K562 (cell line): ENCODE data around the gene MATN1. TPM values are rescaled to one million over a fixed set of nuclear protein-coding genes. Genes with fewer than 3 reads are reported as not detected.
A peak's percentile ranks its signal among the peaks of the same experiment; 100 is the strongest.

Source experiments
- CC2D1A ChIP-seq: fragments of 450-650 bp; IDR thresholded peaks from 2 replicates; pipeline ENCODE4 v1.6.1; 2017; ENCODE audit warnings: mild to moderate bottlenecking
- E2F3 ChIP-seq: fragments of 250-450 bp; sonication (Bioruptor Pico); IDR thresholded peaks from 2 replicates; pipeline ENCODE4 v1.4.0; 2020; ENCODE audit warnings: mild to moderate bottlenecking
- ELF2 ChIP-seq: fragments of 250-450 bp; sonication (Bioruptor Pico); IDR thresholded peaks from 2 replicates; pipeline ENCODE4 v1.5.0; 2021; ENCODE audit warnings: mild to moderate bottlenecking
- FOS ChIP-seq: IDR thresholded peaks from 3 replicates; pipeline ENCODE4 v1.6.1; 2011; ENCODE audit not compliant: insufficient read length; ENCODE audit errors: extremely low read depth
- GTF2A2 ChIP-seq: IDR thresholded peaks from 2 replicates; pipeline ENCODE4 v1.6.1; 2016; ENCODE audit warnings: mild to moderate bottlenecking, missing genetic modification characterization, missing compliant biosample characterization
- IFI16 ChIP-seq: fragments of 250-450 bp; sonication (Bioruptor Pico); IDR thresholded peaks from 2 replicates; pipeline ENCODE4 v2.1.2; 2022; ENCODE audit warnings: mild to moderate bottlenecking, inconsistent platforms
- ILF3 ChIP-seq: fragments of 450-650 bp; IDR thresholded peaks from 2 replicates; pipeline ENCODE4 v1.6.1; 2018; ENCODE audit warnings: antibody characterized with exemption, mild to moderate bottlenecking, moderate library complexity, borderline replicate concordance
- KAT8 ChIP-seq: fragments of 450-650 bp; IDR thresholded peaks from 2 replicates; pipeline ENCODE4 v1.6.1; 2016; ENCODE audit warnings: low read depth, mild to moderate bottlenecking
- MAFK ChIP-seq: IDR thresholded peaks from 2 replicates; pipeline ENCODE4 v1.6.1; 2011; ENCODE audit warnings: low read length, improper control_type of control experiment
- NBN ChIP-seq: fragments of 450-650 bp; IDR thresholded peaks from 2 replicates; pipeline ENCODE4 v1.6.1; 2016; ENCODE audit warnings: low read depth, mild to moderate bottlenecking
- NCOR1 ChIP-seq: fragments of 450-650 bp; IDR thresholded peaks from 2 replicates; pipeline ENCODE4 v1.6.1; 2016; ENCODE audit warnings: mild to moderate bottlenecking, moderate library complexity
- RERE ChIP-seq: sonication (generic); formaldehyde crosslinking; IDR thresholded peaks from 2 replicates; pipeline ENCODE4 v1.8.0; 2023; ENCODE audit warnings: missing genetic modification reagents, mild to moderate bottlenecking, borderline replicate concordance
- SP2 ChIP-seq: IDR thresholded peaks from 2 replicates; pipeline ENCODE4 v1.6.1; 2011; ENCODE audit warnings: mild to moderate bottlenecking, low read depth, low read length, moderate library complexity; ENCODE audit not compliant: poor library complexity, severe bottlenecking; ENCODE audit errors: extremely low read depth
- ZFP36 ChIP-seq: fragments of 150-350 bp; IDR thresholded peaks from 2 replicates; pipeline ENCODE4 v1.6.1; 2018; ENCODE audit warnings: low read length, low read depth; ENCODE audit not compliant: partially characterized antibody
- ZNF12 ChIP-seq: sonication (generic); formaldehyde crosslinking; IDR thresholded peaks from 2 replicates; pipeline ENCODE4 v1.4.0; 2020; ENCODE audit warnings: mild to moderate bottlenecking, missing genetic modification reagents
- ZNF263 ChIP-seq: sonication (generic); formaldehyde crosslinking; IDR thresholded peaks from 2 replicates; pipeline ENCODE4 v1.8.0; 2022; ENCODE audit warnings: mild to moderate bottlenecking, missing genetic modification reagents, borderline replicate concordance
- ZNF274 ChIP-seq: IDR thresholded peaks from 2 replicates; pipeline ENCODE4 v1.6.1; 2011; ENCODE audit warnings: low read depth, mild to moderate bottlenecking, low read length, moderate library complexity, borderline replicate concordance
- ZNF277 ChIP-seq: fragments of 250-450 bp; sonication (Bioruptor Pico); IDR thresholded peaks from 2 replicates; pipeline ENCODE4 v1.8.0; 2022; ENCODE audit warnings: inconsistent platforms, mild to moderate bottlenecking, moderate library complexity, borderline replicate concordance
- ZNF3 ChIP-seq: fragments of 250-450 bp; sonication (Bioruptor Pico); IDR thresholded peaks from 2 replicates; pipeline ENCODE4 v1.5.0; 2021; ENCODE audit warnings: mild to moderate bottlenecking, moderate library complexity
- ZNF444 ChIP-seq: fragments of 250-450 bp; sonication (Bioruptor Pico); IDR thresholded peaks from 2 replicates; pipeline ENCODE4 v1.4.0; 2020; ENCODE audit warnings: mild to moderate bottlenecking, moderate library complexity
- ZNF76 ChIP-seq: fragments of 250-450 bp; sonication (Bioruptor Pico); IDR thresholded peaks from 2 replicates; pipeline ENCODE4 v1.4.0; 2020; ENCODE audit warnings: mild to moderate bottlenecking, moderate library complexity, borderline replicate concordance
- polyA plus RNA-seq, 8 experiments: library from polyadenylated mRNA; depleted of rRNA in 4 of 8; stranded (reverse) in 5 of 8; unstranded in 3 of 8; fragments of >200 nt; fragmentation: Nextera tagmentation in 2 of 8; fragmentation: Illumina TruSeq in 1 of 8; extraction: Ambion mirVana in 2 of 8; extraction: Trizol in 1 of 8; gene quantifications; 2 replicates each; pipeline versions ENCODE4 v1.2.1 to v1.2.3, GENCODE V29; 2011 to 2014; ENCODE audit warnings: inconsistent platforms in 1 of 8, missing spikeins in 1 of 8
- total RNA-seq, 7 experiments: library from RNA; depleted of rRNA in 6 of 7; stranded (reverse); fragments of >200 nt in 6 of 7; fragmentation: Illumina TruSeq in 2 of 7; extraction: Trizol in 2 of 7; gene quantifications; 2 replicates each; pipeline versions ENCODE4 v1.2.1 to v1.2.3, GENCODE V29; 2011 to 2021; ENCODE audit warnings: low replicate concordance in 1 of 7
- TF ChIP-seq, protein P1 (sequence below): sonication (generic); formaldehyde crosslinking; IDR thresholded peaks from 2 replicates; pipeline ENCODE4 v1.8.0; 2022; ENCODE audit warnings: mild to moderate bottlenecking, missing genetic modification reagents

The MATN1 gene
- total and polyA plus RNA-seq, 9 of the 15 experiments (the other 6 are each of a cell fraction or from before 2014, with no cell fraction given): 0.10 to 2.3 (median 1.2) TPM

- no peak for TF ChIP-seq RERE
- no peak for TF ChIP-seq CC2D1A
- no peak for TF ChIP-seq KAT8
- TF ChIP-seq NBN: no peak
- no peak for TF ChIP-seq ZNF444 (CRISPR knock-in tag)
- TF ChIP-seq ZNF12 (CRISPR knock-in tag): no peak
- TF ChIP-seq ZFP36: peak; percentile 81
- TF ChIP-seq ELF2 (CRISPR knock-in tag): no peak
- TF ChIP-seq ZNF263: no peak
- no peak for TF ChIP-seq ZNF274
- TF ChIP-seq IFI16: no peak
- TF ChIP-seq E2F3: no peak
- TF ChIP-seq NCOR1: no peak
- TF ChIP-seq, protein P1, sequence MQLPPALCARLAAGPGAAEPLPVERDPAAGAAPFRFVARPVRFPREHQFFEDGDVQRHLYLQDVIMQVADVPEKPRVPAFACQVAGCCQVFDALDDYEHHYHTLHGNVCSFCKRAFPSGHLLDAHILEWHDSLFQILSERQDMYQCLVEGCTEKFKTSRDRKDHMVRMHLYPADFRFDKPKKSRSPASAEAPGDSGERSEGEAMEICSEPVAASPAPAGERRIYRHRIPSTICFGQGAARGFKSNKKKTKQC: no peak
- TF ChIP-seq FOS: no peak
- no peak for TF ChIP-seq ZNF76
- TF ChIP-seq SP2: no peak
- no peak for TF ChIP-seq ZNF277 (CRISPR knock-in tag)
- TF ChIP-seq GTF2A2 (tag): no peak
- no peak for TF ChIP-seq MAFK
- TF ChIP-seq ILF3: no peak
- no peak for TF ChIP-seq ZNF3 (CRISPR knock-in tag)
Observed at GRCh38 chr1:30758121-30758688, 34.8 kb upstream of the MATN1 start (continued).
